HG03354 (cell line): Measurements from ENCODE around the gene BAIAP2.

Experiments used
- ATAC-seq: cut with Tn5 transposase; IDR thresholded peaks from one replicate; pipeline ENCODE4 v1.9.1; 2021; ENCODE audit warnings: mild to moderate bottlenecking; ENCODE audit not compliant: unreplicated experiment, poor library complexity, severe bottlenecking

Gene BAIAP2

DNA sequence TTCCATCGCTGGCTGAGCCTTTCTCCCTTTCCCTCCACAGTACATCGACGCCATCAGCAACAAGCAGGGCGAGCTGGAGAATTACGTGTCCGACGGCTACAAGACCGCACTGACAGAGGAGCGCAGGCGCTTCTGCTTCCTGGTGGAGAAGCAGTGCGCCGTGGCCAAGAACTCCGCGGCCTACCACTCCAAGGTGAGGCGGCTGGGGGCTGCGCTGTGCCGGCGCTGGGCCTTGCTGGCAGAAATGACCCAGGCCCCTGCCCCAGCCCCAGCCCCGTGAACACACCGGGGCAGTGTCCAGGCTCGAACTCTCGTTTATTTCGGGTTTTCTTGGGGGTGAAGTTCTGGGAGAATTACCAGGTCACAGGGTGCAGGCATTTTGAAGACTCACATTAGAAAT, 64.9 kb downstream of the BAIAP2 start:
- ATAC-seq: no peak

- no peak for ATAC-seq
Measured at GRCh38 chr17:81100668-81101067, 65.7 kb downstream of the BAIAP2 start.

DNA sequence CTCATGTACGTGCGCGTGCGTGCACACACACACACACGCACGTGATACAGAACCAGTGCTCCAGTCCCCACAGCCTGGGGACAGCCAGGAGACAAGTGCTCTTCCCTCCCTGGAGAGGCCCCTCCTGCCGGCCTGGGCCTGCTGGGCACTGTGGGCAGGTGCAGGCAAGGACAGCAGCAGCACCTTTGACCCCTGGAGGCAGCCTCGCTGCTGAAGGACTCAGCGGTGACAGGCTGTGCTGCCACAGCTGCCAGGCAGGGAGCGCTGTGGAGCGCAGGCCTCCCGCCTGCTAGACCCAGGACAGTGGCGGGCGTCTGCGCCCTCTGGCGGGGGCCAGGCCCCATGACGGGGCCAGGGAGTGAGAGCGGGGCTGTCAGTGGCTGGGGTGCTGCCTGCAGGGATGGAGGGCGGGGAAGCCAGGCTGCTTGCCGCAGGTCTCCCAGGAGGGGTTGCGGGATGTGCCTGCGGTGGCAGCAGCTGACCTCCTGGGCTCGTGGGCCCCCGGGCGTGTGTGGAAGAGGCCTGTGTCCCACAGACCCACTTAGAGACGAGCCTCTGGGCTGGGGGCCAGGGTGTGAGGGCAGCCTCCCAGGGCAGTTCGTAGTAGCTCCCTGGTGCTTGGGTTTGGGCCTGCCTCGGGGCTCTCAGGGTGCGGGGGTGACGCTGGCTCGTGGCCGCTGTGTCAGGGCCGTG, 66.8 kb downstream of the BAIAP2 start:
- peak; percentile 89 for ATAC-seq

GRCh38 chr17:81102352-81102751, 67.4 kb downstream of the BAIAP2 start:
- no peak for ATAC-seq

DNA sequence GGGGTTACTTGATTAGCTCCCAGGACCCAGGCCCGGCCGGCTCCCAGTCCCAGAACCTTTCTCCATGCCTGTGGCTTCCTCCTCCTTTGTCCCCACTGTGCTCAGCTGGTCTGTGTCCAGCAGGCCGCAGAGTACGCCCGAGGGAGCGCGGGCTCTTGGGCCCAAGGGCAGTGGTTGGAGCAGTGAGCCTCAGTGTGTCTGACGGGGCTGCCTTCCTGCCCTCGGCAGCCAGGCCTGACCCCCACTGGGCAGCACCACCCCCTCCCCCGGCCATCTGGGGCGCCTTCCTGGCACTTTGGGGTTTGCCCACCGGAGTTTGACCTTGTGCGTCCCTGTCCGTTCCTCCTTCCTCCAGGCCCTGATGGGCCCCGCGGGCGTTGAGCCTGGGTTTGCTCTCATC, 67.9 kb downstream of the BAIAP2 start:
- no peak for ATAC-seq

- ATAC-seq: no peak
Measured at GRCh38 chr17:81103379-81103778, 68.4 kb downstream of the BAIAP2 start.

- no peak for ATAC-seq
Measured at GRCh38 chr17:81106716-81107115, 71.8 kb downstream of the BAIAP2 start.

DNA sequence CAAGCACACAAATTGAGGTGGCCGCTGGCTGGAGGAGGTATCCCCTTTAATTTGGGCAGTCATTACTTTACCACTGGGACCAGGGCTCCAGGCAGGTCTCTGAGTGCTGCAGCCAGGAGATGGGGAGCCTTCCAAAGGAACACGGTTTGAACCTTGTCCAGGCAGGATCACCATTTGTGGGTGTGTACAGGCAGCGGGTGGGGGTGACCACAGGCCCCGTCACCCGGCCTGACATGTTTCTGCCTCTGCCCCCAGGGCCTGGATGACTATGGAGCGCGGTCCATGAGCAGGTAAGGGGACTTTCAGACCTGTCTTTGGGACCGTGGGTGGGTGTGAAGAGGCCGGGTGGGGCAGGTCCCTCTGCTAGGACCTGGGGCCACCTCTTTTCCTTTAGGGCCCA, 73.3 kb downstream of the BAIAP2 start:
- ATAC-seq: no peak

GRCh38 chr17:81109957-81110356, 75.0 kb downstream of the BAIAP2 start:
- no peak for ATAC-seq

DNA sequence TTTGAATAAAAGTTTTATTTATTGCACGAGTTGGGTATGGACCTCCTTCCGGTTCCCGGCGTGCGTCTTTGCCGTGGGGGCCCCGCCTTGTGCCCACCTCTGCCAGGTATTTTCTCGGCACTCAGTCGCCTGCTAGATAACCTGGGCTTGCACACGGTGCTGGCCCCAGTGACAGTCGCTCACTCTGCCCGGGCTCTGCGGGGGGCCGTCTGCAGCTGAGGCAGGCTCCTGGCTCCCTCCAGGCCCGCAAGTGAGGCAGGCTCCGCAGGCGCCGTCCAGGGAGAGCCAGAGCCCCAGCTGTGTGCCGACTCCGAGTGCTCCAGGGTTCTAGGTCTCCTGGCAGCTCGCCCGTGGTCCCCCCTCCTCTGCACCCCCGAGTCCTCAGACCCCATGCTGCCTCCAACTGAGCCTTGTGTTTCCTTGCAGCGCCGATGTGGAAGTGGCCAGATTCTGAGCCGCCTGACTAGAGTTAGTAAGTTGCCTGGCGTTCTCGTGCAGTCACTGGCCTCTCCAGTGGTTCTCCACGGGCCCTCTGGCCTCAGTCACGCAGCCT, 75.6 kb downstream of the BAIAP2 start:
- no peak for ATAC-seq

DNA sequence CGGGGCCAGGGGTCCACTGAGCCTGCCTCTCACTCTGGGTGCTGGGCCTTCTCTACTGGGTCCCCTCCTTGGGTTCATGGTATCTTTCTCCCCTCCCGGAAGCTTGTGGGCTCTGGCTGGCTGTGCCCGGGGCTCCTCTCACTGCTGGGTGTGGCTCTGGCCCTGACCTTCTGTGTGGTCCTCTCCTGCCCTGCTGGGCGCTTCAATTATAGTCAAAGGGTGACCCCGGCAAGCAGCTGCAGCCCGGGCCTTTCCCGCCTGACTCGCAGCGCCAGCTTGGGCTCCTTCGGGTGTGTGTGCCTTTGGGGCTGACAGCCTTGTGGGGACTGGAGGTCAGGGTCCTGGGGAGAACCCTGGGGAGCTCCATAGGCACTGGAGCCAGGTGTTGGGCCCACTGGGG, 76.1 kb downstream of the BAIAP2 start:
- no peak for ATAC-seq

DNA sequence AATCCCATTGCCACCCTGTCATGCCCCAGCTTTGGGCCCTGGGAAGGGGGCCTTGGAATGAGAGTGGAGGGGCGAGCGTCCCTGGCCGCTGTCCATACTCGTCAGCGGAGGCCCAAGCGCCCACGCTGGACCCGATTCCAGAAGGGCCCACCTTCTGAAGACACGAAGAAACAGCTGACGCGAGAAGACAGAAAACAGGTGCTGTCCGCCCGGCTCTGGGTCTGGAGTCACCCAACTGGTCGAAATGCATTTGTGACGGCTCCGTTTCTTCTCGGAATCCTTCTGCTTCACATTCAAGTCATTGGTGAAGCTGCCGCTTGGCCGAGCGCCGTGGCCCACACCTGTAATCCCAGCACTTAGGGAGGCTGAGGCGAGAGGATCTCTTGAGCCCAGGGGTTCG, 77.5 kb downstream of the BAIAP2 start:
- ATAC-seq: no peak

- no peak for ATAC-seq
Measured at GRCh38 chr17:81113158-81113724, 78.3 kb downstream of the BAIAP2 start.

- ATAC-seq: no peak
Measured at GRCh38 chr17:81114351-81115093, 79.6 kb downstream of the BAIAP2 start.

GRCh38 chr17:81115219-81115618, 80.3 kb downstream of the BAIAP2 start:
- no peak for ATAC-seq

GRCh38 chr17:81115749-81116464, 81.0 kb downstream of the BAIAP2 start:
- ATAC-seq: no peak

GRCh38 chr17:81116704-81117103, 81.8 kb downstream of the BAIAP2 start:
- no peak for ATAC-seq

DNA sequence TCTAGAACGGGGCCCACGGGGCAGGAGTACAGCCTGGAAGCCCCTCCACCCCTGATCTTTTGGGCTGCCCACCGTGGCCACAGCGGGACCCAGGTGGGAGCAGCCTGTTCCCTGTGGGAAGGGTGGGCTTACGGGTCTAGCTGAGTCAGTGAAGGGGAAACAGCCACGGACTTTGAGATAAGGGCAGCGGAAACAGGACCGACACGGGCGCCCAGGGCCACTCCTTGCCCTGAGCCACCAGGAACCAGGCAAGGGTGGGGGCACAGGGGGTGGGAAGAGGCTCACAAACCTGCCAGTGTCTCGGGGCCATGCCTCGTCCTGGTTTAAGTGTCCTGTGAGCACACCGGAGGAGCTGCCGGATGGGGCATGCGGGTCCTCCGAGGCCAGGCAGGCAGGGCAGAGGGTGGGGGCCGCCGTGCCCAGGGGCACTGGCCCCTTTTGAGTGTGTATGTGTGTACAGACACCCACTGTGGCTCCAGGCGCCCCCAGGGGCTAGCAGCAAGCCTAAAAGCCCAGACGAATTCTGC, 82.8 kb downstream of the BAIAP2 start:
- no peak for ATAC-seq

GRCh38 chr17:81118308-81119221, 83.6 kb downstream of the BAIAP2 start:
- no peak for ATAC-seq
